Heart left ventricle (tissue), 13 donors: ENCODE measurements around the gene NR1H3.

Source experiments
- CTCF ChIP-seq, 12 donors: fragments of 200-600 bp; sonication (generic) in 4 of 12; IDR thresholded peaks; one replicate each; pipeline versions ENCODE4 v1.5.0 to v1.8.0; 2018 to 2022; ENCODE audit warnings: antibody characterized with exemption in 12 of 12, mild to moderate bottlenecking in 5 of 12
- POLR2A ChIP-seq, 2 donors: fragments of 450-650 bp; IDR thresholded peaks; one replicate each; pipeline ENCODE4 v1.6.1; 2017; ENCODE audit warnings: antibody characterized with exemption in 2 of 2, mild to moderate bottlenecking in 2 of 2, moderate library complexity in 2 of 2
- donor health status: ischemic (EF 13 %, LVEDD 7.1; RV severe dilation, severe dysfunction).
- donor health status: DM: no; HTN: yes; CAD: no.
- donor health status: DM: no; HTN: no; CAD: no.
- donor health status: ischemic (EF 25% LVEDD 6.9; RV normal size, moderate dysfunction).
- donor health status: ischemic (EF 25% LVEDD 5.7; RV mildly dilated, moderate dysfunction).
- donor health status: ischemic (EF 35%, LVEDD 5.7; RV mildly dilated, moderate dysfunction).
- donor health status: nonischemic (EF 11% LVEDD 7.7; RV severe dilation, severe dysfunction).
- donor health status: DM: yes; HTN: yes; CAD: no.
- donor health status: PGD.
- donor health status: ischemic (EF 29% LVEDD 5.4; RV normal size, mild dysfunction).
- donor health status: nonischemic (EF 23%, LVEDD 6.1; RV moderate dilation, normal function).

DNA sequence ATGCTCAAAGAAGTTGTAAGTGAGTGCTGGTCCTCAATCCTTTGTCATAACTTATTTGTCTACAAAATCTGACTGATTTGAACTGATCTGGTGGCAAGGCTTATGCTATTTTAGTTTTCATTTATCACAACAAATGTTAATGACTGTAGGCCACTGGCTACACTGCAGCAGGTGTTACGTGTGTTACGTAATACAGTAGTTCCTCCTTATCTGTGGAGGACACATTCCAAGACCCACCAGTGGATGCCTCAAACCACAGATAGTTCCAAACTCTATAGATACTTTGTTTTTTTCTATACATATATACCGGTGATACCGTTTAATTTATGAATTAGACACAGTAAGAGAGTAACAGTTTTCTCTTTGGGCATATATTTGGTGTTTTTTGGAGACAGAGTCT is 19.1 kb downstream of the NR1H3 start:
- TF ChIP-seq CTCF (IDR thresholded peaks at IDR 0.05) (no peak), POLR2A (IDR thresholded peaks at IDR 0.05) (no peak)
